ENCODE data around the gene PCSK4. TPM values are rescaled to one million over a fixed set of nuclear protein-coding genes. Genes with fewer than 3 reads are reported as not detected.
A peak's percentile ranks its signal among the peaks of the same experiment; 100 is the strongest.

PCSK4 gene
- total RNA-seq, 1 donor from 2014 or later, result 3.2 TPM

DNA sequence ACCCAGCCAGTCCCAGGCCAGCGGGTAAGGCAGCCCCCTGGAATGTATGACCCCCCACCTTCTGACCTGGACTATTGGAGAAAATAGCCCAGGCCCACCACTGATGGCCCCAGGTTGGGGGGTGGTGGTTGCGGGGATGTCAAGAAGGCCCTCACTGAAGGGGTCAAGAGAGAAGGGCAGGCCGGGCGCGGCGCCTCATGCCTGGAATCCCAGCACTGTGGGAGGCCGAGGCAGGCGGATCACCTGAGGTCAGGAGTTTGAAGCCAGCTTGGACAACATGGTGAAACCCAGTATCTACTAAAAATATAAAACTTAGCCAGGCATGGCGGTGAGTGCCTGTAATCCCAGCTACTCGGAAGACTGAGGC, 24.1 kb upstream of the PCSK4 start:
- Mint-ChIP-seq H3K4me3 (ENCODE audit: unreplicated experiment) (no peak overlapping the region), H3K9me3 (ENCODE audit: unreplicated experiment) (no peaks in the 10 kb centered on the region), H3K36me3 (ENCODE audit: unreplicated experiment) (no peaks in the 10 kb centered on the region), H3K27ac (ENCODE audit: unreplicated experiment) (no peak overlapping the region), H3K4me1 (ENCODE audit: unreplicated experiment) (peaks cover 14% of the 10 kb centered on the region), H3K27me3 (ENCODE audit: unreplicated experiment) (peaks cover 3% of the 10 kb centered on the region)
- DNase-seq (ENCODE audit: extremely low spot score, unreplicated experiment), result peak; percentile 80
- TF ChIP-seq, protein P1, sequence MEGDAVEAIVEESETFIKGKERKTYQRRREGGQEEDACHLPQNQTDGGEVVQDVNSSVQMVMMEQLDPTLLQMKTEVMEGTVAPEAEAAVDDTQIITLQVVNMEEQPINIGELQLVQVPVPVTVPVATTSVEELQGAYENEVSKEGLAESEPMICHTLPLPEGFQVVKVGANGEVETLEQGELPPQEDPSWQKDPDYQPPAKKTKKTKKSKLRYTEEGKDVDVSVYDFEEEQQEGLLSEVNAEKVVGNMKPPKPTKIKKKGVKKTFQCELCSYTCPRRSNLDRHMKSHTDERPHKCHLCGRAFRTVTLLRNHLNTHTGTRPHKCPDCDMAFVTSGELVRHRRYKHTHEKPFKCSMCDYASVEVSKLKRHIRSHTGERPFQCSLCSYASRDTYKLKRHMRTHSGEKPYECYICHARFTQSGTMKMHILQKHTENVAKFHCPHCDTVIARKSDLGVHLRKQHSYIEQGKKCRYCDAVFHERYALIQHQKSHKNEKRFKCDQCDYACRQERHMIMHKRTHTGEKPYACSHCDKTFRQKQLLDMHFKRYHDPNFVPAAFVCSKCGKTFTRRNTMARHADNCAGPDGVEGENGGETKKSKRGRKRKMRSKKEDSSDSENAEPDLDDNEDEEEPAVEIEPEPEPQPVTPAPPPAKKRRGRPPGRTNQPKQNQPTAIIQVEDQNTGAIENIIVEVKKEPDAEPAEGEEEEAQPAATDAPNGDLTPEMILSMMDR (IDR thresholded peaks at IDR 0.05), result no peak

DNA sequence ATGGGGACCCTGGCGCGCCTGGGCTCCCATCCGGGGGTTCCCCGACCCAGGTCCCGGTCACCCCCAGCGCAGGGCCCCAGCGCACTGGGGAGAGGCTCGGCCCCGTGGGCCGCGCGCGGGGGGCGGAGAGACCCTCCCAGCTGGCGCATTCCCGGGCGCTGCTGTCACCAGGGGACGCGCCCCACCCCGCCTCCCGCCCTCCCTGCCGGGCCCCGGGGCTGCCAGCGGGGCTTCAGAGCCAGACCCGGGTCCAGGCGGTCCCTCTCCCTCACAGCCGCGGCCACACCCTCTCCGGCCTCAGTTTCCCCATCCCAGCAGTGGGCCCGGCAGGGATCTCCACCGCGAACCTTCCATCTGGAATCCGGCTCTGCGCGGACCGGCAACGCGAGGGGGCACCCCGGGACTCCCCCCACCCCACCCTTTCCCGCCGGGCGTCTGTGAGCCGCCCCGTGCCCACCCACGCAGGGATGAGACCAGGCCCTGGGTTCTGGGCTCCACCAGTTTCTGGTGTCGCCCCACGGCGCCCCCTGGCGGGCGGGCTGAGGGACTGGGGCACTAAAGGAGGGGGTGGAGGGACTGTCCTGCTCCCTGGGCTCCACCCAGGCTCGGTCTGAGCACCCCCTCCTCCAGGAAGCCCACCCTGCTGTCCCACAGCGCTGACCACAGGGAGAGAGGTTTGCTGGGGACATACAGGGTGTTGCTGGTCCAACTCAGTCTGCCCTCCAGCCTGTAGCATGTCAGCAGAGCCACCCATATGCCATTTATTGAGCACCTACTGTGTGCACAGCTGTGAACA, 23.5 kb upstream of the PCSK4 start:
- Mint-ChIP-seq H3K27ac (ENCODE audit: unreplicated experiment) (no peak overlapping the region), H3K36me3 (ENCODE audit: unreplicated experiment) (no peaks in the 10 kb centered on the region), H3K9me3 (ENCODE audit: unreplicated experiment) (no peaks in the 10 kb centered on the region), H3K4me3 (ENCODE audit: unreplicated experiment) (peak overlapping the region; percentile 6), H3K4me1 (ENCODE audit: unreplicated experiment) (peaks cover 14% of the 10 kb centered on the region), H3K27me3 (ENCODE audit: unreplicated experiment) (peaks cover 3% of the 10 kb centered on the region)
- TF ChIP-seq, protein P1 (IDR thresholded peaks at IDR 0.05), result peak; percentile 68
- peak; percentile 84 for DNase-seq (ENCODE audit: extremely low spot score, unreplicated experiment)

DNA sequence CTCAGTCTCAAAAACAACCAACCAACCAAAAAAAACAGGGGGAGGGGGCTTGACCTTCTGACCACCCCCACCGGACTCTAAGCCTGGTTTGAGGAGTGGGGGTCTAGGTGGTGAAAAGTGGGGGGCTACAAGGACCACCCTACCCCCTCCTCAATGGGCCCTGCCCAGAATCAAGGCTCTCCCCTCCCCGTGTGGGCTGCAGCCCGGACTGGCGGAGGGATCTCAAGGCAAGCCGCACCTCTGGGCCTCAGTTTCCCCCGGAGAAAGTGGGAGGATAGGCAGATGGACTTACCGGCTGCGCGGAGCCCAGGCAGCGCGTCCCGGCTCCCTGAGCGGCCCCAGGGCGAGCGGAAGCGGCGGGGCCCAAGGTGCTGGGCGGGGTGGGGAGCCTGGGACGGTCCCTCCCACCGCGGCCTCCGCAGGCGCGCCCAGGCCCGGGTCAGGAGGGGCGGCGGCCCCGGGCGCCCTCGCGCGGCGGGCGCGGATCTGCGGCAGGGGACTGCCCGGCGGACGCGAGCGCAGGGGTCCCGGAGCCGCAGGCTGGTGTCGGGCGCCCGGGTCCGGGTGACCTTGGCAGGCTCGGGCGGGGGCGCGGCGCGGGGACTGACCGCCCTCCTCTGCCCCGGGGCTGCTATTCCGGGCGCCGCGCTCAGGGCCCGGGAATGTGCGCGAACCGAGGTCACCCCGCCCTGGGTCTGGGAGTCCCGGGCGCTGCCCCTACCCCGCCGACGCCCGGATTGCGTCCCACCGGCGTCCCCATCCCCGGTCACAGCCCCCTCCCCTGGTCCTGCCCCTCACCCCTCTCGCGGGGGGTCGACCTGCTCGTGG, 22.7 kb upstream of the PCSK4 start, which contains the start of gene ADAMTSL5:
Gene ADAMTSL5, minus strand, starts transcription at position 349 of the 828 bp plus-strand sequence. CDS start 2,076 bp downstream, outside the sequence.
- TF ChIP-seq, protein P1 (IDR thresholded peaks at IDR 0.05), result peak; percentile 18
- H3K9me3 Mint-ChIP-seq (ENCODE audit: unreplicated experiment), result no peaks in the 10 kb centered on the region
- no peak within 1 kb of the TSS for H3K27ac Mint-ChIP-seq (ENCODE audit: unreplicated experiment)
- peaks cover 16% of the 10 kb centered on the region for H3K4me1 Mint-ChIP-seq (ENCODE audit: unreplicated experiment)
- H3K36me3 Mint-ChIP-seq (ENCODE audit: unreplicated experiment), result no peaks in the 10 kb centered on the region
- DNase-seq (ENCODE audit: extremely low spot score, unreplicated experiment), result peak; percentile 86
- peak within 1 kb of the TSS; percentile 61 for H3K4me3 Mint-ChIP-seq (ENCODE audit: unreplicated experiment)
- peaks cover 3% of the 10 kb centered on the region for H3K27me3 Mint-ChIP-seq (ENCODE audit: unreplicated experiment)

DNA sequence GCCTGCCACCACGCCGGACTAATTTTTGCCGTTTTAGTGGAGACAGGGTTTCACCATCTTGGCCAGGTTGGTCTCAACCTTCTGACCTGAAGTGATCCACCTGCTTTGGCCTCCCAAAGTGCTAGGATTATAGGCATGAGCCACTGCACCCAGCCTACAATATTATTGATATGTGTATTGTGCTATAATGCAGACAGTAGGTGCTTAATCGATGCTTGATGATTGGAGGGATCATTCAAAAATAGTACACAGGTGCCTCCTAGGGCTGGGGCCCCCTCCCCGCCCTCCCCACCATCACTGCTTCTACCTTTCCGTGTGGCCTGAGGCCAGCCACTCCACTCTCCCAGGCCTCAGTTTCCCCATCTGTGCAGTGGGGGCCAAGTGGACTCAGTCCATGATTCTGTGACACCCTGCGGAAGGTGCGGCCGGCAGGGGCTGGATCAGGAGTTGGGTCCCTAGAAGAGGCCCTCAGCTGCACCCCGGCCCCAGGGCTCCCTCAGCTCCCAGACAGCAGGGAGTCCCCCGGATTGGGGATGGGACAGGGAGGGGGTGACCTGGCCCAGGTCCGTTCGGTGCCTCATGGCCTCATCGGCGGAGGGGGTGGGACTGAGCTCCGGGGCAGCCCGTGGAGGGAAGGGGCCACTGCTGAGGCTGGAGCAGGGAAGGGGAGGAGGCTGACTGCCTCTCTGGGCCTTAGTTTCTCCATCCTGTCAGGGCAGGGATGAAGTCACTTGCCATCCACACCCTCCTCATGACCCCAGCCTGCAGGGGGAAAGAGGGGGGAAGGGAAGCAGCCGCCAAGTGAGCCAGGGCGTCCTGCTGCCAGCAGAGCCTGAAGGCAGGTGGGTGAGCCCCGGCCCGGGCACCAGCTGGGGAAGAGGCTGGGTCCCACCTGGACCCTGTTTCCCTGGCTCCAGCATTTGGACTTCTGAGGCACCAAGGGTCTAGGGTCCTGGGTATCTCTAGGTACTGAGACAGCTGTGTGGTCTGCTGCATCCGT, 21.5 kb upstream of the PCSK4 start:
- Mint-ChIP-seq H3K27me3 (ENCODE audit: unreplicated experiment) (peaks cover 2% of the 10 kb centered on the region), H3K36me3 (ENCODE audit: unreplicated experiment) (no peaks in the 10 kb centered on the region), H3K4me1 (ENCODE audit: unreplicated experiment) (peaks cover 20% of the 10 kb centered on the region), H3K4me3 (ENCODE audit: unreplicated experiment) (peak overlapping the region; percentile 61), H3K27ac (ENCODE audit: unreplicated experiment) (no peak overlapping the region), H3K9me3 (ENCODE audit: unreplicated experiment) (no peaks in the 10 kb centered on the region)
- peak; percentile 79 for DNase-seq (ENCODE audit: extremely low spot score, unreplicated experiment)
- TF ChIP-seq, protein P1 (IDR thresholded peaks at IDR 0.05), result no peak
